NCI-H2227 (cell line): Measurements from ENCODE around the gene LDLRAD4.

Experiments
- DNase-seq: peaks from one replicate; lab custom pipeline; 2025; ENCODE audit not compliant: unreplicated experiment; lab: John Stamatoyannopoulos, UW

Gene LDLRAD4

DNA sequence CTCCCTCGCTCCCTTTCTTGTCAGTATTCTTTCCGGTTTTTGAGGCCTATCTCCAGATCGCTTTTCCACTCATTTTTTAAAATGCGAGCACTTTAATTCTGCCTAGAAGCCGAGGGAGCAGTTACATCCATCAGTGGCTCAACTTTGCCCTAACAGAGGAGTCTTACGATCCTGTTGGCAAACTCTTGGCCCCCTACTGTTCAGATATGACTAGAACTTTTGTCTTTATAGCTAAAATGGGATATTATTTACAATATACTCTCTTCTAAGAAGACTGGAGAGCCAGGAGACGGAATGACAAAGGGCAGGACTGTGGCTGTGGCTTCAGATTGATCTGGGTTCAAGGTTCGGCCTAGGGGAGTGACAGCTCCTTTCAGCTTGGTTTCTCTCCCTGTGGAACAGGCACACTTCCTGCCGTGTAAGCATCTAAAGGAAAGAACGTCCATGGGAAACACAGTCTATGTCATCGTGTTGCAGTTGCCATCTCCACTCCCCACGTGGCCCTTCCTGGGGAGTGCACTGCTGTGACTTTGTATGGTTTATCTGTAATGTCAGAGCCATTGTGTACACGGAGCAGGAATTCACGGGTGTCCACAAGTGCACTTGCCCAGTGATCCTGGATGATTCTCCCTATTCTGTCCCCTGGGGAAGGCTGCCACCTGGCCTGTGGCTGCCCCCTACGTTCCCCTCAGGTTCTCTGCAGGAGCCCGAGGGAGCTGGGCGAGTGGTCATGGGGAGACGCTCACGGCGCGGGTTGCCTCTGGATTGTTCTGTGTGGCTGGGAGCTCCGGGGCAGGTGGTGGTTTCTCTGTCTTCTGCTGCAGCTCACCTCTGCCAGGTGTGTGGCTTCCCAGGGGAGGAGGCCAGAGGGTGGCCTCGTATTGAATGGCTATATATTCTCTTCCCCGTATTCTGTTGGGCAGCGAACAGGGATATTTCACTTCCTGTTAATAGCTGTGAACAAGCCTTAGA lies 222.0 kb downstream of the LDLRAD4 start:
- DNase-seq: no peak

- no peak for DNase-seq
These were observed 223.2 kb downstream of the LDLRAD4 start for GRCh38 chr18:13441736-13442135.

DNA sequence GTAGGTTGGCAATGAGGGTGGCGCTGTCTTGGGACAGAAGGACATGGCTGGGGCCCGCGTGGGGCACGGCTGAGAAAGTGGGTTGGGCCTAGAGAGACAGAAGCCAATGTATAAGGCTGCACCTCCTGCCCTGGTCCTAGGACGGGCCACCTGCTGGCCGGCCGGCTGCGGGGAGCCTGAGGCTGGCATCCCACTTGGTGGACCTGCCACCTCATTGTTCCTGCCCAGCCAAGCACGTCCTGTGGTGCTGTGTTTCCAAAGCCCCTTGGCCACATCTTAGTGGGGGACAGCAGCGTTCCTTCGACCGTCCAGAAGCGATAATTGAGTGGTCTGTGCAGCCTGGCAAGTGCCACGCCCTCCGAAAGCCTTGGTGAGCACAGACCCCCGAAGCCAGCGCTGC lies 223.9 kb downstream of the LDLRAD4 start:
- DNase-seq: no peak

DNA sequence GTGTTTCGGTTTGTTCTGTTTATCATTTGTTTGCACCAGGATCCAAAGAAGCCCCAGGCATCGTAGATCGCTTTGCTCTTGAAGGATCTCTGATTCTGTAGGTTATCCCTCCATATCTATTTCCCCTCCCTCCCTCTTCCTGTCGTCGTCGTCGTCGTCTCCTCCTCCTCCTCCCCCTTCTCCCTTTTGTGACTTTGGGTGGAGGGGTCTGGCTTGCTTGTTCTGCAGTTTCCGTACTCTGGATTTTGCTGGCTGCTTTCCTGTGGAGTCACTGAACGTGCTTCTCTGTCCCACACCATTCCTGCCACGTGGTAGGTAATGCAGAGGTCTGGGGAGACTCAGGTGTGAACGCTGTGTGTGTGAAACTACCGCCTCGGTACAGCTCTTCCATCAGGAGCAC lies 225.0 kb downstream of the LDLRAD4 start:
- no peak for DNase-seq

GRCh38 chr18:13444430-13445240 lies 226.1 kb downstream of the LDLRAD4 start:
- DNase-seq: no peak

- no peak for DNase-seq
These were observed 226.8 kb downstream of the LDLRAD4 start for GRCh38 chr18:13445241-13445897.

DNA sequence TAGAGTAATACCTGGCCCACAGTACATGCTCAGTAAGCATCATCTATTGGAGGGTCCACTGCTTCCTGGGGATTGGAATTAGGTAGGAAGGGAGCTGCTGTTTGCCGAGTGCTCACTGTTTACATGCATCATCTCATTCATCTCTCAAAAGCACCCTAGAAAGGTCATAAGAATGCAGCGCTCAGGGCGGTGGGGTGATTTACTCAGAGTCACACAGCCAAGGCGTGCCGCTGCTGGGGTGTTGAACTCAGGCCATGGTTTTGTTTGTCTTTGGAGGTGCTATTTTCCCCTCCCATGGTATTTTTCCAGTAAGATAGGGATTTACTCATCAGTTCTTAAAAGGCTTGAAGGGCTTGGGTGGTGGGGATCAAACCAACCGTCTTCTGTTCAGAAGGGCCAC lies 227.5 kb downstream of the LDLRAD4 start:
- no peak for DNase-seq

GRCh38 chr18:13446610-13447461 lies 228.3 kb downstream of the LDLRAD4 start:
- DNase-seq: peak; percentile 63

DNA sequence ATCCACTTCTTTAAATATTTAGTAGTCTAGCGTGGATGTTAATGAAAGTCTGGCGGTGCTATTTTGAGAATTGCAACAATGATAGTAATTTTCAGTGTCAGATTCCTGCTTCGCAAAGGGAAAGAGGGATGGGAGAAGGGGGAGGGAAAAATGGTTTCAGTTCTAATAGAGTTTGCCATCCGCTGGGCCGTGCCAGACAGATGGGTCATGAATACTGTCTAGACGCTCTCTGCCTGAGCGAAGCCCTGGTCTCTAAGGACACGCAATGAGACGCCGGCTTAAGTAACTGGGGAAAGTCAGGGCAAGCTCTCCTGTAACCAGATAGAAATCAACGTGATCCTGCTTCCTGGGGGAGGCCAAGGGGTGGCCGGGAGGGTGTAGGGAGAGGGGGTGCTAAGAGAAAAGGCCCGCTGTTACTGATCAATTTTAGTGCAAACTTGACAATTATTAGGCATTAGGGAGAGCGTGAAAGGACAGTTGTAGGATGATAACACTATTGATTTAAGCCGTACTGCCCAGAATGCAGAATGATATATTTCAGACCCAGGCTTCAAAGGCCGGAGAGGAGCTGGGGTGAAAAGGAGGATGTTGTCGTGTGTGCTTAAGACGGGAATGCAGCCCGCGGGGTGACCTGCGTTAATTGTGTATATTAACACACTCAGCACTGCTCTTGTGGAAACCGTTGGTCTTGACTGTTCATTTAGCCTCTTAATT lies 229.2 kb downstream of the LDLRAD4 start:
- peak; percentile 75 for DNase-seq

DNA sequence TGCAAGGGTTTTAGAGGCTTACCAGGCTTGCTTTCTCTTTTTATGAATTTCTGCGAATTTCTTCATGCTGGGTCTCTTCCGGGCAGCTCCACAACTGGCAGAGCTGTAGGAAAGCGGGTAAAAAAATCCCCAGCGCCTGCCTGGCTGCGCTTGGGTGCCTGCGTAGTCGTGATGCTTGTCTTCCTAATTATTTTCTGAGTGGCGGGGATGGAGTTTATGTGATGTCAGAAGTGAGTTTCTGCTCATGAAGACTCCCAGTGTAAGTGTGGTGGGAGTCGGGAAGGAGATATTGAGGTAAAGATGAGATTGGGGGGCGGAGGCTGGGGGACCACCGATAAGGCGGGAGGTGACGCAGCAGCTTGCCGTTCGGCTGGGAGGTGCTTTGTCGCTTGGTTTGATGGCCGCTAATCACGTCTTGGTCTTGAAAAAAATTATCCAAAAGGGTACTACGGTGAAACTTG lies 229.8 kb downstream of the LDLRAD4 start:
- peak; percentile 14 for DNase-seq

GRCh38 chr18:13449651-13450050 lies 231.1 kb downstream of the LDLRAD4 start:
- no peak for DNase-seq

DNA sequence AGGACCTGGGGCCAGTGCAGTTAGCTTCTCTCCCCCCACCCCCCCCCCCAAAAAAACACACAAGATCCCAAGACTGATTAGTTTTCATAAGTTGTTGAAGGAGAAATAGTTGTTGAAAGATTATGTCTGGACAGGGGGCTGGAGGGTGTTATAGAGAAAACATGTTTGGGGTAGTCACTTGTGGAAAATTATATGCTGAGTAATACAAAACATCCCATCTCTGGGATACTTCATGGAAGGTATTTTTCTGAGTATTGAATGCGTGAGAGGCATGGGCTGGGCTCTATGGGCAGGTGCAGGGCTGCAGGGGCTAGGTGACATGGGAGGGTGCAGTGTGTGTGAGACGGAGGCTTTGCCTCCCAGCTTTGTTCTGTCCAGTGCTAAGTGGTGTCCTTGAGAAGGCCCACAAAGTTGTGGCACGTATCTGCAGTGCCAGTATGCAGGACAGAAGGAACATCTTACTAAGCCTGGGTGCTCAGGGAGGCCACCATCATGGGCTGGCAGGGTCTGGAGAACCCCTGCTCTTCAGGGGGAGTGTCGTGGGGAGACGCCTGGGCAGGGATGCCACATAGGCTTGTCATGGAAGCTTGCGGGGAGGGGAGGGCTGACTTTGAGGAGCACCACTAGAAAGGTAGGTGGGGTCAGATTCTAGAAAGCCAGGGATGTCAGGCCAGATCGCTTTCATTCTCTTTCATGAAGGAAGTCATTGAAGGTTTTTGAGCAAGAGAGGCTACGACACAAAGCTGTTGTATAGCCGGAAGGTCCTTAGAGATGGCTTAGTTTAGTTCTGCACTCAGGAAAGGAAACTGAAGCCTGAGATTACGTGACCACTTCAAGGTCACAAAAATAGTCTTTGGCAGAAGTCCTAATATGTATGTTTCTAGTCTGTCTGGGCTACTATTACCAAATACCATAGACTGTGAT lies 232.0 kb downstream of the LDLRAD4 start:
- no peak for DNase-seq

DNA sequence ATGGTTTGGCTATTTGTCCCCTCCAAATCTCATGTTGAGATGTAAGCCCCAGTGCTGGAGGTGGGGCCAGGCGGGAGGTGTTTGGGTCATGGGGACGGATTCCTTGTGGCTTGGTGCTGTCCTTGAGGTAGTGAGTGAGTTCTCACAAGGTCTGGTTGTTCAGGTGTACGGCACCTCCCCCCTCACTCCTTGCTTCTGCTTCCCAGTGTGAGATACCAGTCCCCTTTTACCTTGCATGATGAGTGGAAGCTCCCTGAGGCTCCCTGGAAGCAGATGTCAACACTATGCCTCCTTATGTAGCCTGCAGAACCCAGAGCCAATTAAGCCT lies 232.6 kb downstream of the LDLRAD4 start:
- no peak for DNase-seq

DNA sequence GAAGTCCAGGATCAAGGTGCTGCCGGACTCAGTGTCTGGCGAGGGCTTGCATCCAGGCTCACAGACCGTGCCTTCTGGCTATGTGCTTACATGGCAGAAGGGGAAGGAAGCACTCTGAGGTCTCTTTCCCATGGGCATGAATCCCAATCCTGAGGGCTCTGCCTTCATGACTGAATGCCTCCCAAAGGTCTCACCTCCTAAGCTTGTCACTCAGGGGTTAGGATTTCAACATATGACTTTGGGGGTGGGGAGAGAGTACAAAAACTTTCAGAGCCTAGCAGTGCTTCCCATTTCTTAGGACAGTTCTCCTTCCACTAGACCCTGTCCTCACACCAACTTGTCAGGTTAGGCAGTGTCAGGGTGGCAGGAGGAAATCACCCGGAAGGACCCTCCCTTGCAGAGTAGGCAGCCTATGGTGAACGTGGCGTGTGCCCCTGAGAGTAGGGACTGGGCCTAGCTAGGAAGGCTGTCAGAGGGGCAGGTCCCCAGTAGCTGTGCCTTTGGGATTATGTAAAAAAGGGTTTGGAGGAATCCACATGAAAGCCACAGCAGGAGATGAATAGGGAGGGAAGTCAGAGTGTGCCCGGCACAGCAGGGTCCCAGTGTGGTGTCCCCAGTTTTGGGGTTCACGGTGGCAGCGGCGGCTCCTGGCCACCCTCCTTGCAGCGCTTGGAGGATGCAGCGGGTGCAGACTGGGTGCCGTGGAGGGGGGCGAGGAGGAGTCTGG lies 233.3 kb downstream of the LDLRAD4 start:
- no peak for DNase-seq

GRCh38 chr18:13452388-13452811 lies 233.8 kb downstream of the LDLRAD4 start:
- peak; percentile 22 for DNase-seq

GRCh38 chr18:13452871-13453680 lies 234.5 kb downstream of the LDLRAD4 start:
- peak; percentile 92 for DNase-seq

DNA sequence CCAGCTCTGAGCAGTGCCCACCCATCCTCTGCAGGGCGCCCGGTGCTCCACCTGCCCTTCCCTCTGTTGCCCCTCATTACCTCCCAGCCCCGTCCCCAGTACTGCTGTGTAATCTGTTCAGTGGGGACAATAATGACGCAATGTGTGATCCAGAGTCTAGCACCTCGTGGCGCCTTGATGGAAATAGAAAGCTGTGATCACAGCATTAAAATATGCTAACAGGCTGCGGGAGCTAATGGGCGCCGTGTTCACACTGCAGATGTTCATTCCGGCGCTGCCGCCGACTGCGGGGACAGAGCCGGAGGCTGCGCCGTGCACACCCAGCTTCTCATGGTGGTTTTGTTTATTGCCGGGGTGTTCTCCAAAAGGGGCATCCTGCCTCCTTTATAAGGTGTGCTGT lies 235.2 kb downstream of the LDLRAD4 start:
- DNase-seq: peak; percentile 92
